CD1c-positive myeloid dendritic cell (primary cell): ENCODE data around the gene UBL4B.
"Not testable (repeated sequence)": the region's sequence is repeated elsewhere in the genome, so short reads cannot be mapped to it uniquely, and the experiment has no call there.

Source experiments
- DNase-seq: peaks from one replicate; pipeline ENCODE4 v3.0.0-alpha.2; 2016; ENCODE audit errors: extremely low spot score

UBL4B gene, protein sequence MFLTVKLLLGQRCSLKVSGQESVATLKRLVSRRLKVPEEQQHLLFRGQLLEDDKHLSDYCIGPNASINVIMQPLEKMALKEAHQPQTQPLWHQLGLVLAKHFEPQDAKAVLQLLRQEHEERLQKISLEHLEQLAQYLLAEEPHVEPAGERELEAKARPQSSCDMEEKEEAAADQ

DNA sequence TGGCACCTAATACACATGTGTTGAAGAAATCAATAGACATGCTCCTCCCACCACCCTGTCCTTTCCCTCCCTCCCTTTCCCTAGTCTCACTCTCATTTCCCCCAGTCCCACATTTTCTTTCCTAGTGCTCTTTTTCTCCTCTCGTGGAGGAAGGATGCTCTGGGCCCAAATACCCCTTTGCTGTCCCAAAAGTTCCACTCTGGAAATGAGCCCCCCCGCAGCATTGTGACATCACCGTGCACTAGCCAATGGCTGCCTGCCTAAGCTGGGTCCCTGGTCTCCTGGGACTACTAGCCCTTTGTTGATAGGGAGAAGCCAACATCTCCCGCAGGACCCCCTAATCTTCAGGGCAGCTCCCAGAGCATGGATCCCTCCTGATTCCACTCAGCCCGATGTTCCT lies at the start of gene UBL4B:
Gene UBL4B (plus strand): TSS at position 301 of the 400 bp plus-strand sequence. CDS start 92 bp downstream, at position 393.
- no peak for DNase-seq

DNA sequence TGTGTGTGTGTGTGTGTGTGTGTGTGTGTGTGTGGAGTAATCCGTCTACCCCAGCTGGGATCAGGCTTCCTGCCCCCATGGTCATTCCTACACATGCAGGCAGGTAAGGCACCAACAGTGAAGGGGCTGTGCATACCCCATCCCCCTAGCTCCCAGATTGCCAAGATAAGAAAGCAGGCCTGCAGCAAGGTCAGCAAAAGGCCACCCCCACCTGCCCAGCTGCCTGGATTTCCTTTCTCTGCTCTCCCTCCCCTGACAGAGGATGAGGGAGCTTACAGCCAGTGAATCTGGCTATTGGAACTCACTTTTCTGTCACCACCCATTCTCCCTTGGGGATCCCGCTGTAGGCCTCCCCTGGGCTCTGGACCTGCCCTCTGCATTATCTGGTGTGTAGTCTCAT lies 49.6 kb upstream of the UBL4B start:
- DNase-seq = no peak

DNA sequence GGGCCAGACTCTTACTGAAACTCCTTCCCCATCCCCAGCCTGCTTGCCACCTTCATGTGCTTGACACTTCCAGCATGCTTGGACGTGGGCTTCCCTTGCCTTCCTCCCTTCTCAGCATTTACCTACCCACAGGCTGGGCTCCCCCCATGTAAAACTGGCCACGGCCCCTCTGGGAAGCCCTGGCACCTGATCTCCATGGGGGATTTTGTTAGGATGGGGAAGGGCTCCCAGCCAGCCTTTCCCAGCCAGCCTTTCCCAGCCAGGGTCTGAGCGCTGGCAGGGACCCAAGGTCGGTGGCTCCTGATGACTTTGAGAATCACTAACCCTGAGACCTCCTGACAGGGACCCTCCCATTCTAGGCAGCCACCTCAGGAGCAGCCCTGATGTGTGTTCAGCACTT lies 48.5 kb upstream of the UBL4B start:
- DNase-seq = no peak

DNA sequence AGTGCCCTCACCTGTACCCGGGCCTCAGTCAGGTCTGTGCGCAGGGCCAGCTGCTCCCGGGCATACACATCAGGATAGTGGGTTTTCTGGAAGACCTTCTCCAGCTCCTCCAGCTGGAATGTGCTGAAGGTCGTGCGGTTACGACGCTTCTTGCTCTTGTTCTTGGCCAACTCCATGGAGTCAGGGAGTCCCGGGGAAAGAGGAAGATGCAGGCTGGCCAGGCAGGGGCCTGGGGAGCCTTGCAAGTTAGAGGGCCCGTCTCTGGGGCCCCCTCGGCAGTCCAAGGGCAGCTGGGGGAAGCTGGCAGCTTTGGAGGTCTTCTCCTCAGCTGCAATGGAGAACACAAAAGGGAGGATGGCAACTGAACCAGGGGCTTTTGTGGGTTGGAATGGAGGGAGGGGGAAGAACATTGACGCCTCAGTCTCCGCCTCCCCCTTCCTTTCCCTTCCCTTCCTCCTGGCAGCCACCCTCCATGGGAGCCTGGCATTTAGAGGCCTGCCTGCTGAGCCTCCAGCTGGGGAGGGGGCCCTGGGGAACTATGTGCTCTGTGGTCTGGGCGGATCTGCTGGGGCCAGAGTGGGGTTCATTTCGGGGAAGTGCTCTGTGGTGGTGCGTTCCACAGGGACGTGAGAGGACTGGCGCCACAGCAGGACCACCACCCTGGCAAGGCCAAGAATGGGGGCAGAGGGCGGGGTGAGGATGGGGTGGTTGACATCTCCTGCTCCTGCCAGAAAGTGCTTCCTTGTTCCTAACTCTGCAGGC lies 47.5 kb upstream of the UBL4B start:
- DNase-seq = no peak

DNA sequence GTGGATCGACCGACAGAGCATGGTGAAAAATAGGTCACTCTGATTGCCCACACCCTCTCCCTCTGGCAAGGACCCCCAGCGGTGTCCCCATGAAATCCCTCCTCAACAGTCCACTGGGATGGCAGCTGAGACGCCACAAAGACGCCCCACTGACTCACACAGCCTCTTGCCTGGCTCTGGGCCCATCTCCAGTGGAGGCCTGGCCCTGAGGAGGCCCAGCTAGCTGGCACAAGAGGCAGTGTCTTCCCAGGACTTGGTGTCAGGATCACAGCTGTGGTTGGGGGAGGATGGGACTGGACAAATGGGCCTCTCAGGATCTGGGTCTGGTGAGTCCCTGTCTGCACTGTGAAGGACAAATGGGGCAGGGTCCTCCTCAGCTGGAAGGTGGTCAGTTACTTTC lies 46.4 kb upstream of the UBL4B start:
- DNase-seq = no peak

DNA sequence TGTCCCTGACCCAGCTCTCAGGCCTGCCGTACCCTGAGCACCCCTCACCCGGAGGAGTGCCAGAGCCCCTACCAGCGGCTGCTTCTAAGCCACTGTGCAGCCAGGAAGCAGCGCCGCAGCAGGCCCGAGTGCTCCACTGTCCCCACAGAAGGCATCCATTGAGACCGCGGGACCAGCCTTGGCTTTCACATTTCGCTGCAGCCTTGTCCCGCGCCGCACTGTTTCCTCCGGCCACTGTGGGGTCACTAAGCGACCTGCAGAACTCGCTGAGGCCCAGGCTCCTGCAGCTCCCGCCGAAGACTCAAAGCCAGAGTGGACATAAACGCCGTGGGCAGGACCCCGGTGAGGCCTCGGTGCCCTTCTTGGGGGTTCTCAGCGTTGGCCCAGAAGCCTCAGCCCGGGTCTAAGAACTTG lies 44.8 kb upstream of the UBL4B start:
- DNase-seq = no peak

DNA sequence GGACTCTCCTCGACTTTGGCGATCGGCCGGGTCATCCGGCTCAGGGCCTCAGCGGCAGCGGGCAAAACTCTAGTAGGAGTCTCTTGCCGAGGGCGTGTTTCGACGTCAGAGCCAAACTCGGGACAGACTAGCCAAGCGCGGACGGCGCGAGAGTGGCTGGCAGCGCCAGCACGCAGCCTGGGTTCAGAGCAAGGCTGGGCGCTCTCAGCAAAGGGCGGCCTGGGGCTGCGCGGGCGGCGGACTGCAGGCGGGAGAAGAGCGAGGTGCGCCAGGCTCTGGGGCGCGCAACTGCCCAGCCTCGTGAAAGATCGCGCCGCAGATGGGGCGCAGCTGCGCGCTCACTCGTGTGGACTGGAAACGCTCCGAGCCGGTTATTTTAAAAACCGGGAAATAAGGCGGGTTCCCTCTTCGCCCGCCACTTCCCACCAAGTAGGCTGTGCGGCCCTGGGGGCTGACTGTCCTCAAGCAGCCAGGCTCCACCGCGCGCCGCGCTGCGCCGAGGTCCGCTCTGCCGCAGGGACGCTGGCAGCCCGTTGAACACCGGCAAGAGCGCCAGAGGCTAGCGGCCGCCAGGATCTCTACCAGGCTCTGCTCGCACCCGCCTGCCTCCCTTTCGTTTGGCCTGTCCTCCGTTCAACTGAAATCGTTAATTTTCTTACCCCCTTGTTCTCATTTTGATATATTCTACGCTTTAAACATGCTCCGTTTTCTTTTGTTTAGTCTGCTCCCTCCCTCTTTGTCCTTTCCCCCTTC lies 44.2 kb upstream of the UBL4B start:
- DNase-seq = peak; percentile 28

DNA sequence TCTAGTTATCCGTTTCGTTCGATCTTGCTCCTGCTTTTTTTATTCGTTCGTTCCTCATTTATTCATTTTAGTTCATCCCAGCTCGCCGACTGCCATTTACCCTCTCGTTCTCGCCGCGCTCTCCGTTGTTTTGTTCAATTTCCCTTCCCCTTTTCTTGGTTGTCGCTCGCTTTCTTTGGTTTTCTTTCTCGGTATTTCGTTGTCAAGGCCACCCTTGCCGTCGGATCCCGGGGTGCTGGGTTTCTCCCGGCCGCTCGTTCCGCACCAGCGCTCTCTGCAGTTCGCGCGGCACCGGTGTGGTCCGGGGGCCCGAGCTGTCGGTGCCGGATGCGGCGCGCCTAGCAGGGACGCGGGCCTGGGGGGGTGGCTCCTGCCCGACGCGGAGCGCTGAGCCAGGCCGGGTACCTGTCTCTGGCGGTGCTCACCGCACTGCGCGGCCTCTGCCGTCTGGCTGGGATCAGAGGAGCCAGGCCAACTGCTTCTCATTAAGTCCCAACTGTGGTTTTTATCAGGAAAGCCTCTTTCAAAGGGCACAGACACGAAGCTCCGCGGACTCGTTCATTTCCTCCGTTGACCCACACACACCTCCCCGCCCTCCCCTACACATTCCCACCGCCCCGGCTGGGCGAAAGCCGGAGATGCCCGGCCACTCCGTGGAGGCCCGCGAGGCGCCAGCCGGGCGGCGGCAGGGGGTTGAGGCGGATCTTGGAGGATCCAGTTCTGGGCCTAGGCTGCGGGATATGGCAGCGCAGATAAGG lies 43.4 kb upstream of the UBL4B start:
- DNase-seq = peak; percentile 25

DNA sequence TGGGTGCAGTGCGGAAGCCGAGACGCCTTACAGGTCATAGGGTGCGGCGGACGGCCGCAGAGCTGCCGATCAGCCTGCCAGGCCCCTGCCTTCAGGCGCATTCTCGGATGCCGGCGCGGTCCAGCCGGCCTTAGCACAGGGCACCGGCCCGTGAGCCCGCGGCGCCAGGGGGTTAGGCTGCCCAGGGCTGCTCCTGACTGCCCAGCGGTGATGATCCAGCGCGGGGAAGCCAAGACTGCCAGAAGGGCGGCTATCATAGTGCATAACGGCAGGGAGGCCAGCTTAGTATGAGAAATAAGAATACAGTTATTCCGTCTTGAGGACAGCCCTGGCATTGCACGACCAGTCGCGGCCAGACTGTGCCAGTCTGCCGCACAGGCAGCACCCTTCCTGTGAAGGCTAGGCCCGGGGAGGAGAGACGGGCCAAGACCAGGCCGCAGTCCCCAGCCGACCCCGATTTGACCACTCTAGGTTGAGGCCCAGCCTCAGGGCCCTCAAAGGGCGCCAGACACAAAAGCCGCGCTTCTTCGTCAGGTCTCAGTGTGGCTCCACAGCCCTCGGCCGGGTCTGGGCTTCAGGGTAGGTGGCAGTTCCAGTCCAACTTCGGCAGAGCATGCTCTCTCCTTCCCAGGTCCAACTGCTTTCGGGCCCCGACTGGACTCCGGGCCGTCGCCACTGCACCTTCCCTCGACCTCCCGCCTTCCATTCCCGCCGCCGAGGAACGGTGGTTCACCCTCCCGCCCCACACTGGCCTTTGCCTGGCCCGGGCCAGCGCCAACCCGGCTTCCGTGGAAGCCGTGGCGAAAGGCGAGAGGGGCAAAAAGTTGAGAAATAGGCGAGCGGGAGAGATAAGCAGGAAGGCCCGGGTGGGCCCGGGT lies 42.6 kb upstream of the UBL4B start:
- no peak for DNase-seq

DNA sequence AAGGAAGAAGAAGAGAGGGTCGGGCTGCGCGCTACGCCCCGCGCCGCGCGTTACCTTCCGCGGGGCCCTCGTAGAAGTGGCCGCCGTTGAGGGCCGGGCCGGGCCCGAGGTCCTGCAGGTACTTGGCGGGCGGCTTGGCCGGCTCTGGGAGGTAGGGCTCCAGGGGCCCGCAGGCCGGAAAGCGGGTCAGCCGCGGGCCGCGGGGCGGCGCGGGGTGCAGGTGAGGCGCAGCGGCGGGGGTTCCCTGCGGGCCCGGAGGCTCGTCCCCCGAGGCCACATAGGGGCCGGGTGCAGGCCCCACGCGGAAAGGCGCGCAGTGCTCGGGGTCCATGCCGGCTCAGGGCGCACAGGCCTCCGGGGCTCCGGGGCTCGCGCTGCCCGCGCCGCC lies 42.0 kb upstream of the UBL4B start:
- DNase-seq = no peak

DNA sequence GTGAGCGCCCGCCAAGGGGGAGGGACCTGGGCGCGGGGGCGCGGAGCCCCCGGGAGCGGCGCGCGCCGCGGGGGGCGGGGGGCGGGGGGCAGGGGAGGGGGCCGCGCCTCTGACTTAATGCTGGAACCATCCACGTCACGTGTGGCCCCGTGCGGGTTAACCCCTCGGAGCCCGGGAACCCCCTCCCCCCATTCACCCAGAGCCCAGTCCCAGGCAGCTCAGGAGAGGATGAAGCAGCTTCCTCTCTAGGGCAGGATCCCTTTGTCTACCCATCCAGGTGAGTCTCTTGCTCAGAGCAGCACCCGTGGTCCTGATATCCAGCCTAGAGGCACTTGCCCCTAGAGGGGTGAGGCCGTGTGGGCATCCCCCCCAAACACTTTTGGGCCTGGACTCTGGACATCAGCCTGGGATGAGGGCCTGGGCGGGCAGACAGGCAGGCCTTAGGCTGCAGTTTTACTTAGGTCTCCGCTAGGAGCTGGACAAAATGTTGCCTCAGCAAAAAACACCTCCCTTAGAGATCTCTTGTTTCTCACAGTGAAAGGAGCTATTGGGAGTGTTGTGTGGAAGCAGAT lies 41.5 kb upstream of the UBL4B start, which contains the start of gene ALX3:
Gene ALX3 (minus strand): TSS at position 2 of the 572 bp plus-strand sequence. CDS start 60 bp downstream, outside the sequence.
- no peak for DNase-seq

DNA sequence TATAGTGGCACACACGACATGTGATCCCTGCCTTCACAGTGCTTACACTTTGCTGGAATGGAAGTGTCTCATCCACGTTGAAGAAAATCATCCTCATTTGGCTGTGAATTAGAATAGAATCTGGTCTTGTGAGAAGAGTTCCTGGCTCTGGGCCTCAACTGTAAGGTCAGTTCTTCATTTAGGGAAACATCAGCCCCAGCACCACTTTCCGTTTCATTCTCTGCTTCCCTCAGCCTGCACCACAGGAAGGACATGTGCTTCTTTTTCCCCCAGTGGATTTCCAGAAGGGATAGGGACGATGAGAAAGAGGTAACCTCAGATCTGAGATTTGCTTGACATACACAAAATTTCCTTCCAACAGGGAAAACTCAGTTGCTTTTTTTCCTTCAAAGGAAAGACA lies 38.1 kb upstream of the UBL4B start:
- no peak for DNase-seq

DNA sequence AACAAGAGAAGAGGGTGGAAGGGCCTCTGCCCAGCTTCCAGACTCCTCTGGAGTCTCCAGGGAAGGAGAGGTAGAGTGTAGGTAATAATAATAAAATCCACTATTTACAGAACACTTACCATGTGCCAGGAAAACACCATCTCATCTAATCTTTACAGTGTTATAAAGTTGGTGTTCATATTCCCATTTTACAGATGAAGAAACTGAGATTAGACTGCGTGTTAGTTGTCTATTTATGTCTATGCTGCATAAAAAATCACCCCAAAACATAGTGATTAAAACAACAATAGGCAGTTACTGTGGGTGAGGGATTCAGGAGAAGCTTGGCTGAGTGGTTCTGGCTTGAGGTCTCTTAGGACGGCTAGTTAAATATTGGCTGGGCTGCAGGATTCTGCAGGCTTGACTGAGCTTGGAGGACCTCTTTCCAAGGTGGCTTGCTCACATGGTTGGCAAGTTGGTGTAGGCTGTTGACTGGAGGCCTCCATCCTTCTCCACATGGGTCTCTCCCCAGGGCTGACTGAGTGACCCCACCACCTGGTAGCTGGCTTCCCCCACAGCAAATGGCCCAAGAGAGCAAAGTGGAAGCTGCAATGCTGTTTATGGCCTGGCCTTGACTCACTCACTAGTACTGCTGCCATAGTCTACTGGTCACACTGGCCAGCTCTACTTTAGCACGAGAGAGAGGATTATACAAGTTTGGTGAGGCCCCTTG lies 35.3 kb upstream of the UBL4B start:
- DNase-seq = no peak

DNA sequence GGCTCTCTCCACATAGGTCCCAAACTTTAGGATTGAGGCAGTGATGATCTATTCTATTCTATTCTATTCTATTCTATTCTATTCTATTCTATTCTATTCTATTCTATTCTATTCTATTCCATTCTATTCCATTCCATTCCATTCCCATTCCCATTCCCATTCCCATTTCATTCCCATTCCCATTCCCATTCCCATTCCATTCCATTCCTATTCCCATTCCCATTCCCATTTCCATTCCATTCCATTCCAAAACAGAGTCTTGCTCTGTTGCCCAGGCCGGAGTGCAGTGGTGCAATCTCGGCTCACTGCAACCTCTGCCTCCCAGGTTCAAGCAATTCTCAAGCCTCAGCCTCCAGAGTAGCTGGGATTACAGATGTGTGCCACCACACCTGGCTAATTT lies 32.2 kb upstream of the UBL4B start:
- DNase-seq = not testable (repeated sequence)

DNA sequence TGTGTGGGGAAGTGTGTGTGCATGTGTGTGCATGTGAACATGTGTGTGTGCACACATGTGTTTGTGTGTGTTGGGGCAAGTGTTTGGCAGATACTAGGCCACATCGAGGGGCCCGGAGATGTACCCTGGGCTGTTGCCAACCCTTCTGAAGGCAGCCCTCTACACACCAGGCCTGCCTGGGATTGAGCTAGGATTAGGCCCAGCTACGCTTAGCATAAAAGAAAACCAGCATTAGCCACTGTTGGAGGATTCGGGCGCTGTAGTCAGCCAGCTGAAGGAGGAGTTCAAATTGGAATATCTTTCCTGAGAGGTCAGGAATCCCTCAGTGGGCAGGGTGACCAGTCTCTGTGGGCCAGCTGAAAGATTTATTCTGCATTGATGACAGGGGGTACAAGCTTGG lies 31.2 kb upstream of the UBL4B start:
- DNase-seq = no peak

DNA sequence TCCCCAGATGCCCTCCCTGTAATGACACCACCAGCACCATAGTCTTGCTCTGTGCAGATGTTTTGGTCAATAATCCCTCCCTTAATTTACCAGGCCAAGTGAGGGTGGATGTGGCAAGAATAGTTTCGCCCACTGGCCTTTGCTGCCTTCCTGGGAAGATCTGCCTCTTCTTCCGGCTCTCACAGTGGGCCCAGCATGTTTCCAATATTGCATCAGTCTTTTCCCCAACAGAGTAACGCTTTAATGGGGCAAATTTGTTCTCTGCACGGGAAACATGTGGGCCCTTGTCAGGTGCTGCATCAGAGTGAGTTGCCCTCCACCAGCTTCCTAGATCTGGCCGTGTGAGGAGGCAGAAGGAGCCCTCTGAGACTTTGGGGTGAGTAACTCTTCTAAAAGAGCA lies 29.8 kb upstream of the UBL4B start:
- DNase-seq = no peak

DNA sequence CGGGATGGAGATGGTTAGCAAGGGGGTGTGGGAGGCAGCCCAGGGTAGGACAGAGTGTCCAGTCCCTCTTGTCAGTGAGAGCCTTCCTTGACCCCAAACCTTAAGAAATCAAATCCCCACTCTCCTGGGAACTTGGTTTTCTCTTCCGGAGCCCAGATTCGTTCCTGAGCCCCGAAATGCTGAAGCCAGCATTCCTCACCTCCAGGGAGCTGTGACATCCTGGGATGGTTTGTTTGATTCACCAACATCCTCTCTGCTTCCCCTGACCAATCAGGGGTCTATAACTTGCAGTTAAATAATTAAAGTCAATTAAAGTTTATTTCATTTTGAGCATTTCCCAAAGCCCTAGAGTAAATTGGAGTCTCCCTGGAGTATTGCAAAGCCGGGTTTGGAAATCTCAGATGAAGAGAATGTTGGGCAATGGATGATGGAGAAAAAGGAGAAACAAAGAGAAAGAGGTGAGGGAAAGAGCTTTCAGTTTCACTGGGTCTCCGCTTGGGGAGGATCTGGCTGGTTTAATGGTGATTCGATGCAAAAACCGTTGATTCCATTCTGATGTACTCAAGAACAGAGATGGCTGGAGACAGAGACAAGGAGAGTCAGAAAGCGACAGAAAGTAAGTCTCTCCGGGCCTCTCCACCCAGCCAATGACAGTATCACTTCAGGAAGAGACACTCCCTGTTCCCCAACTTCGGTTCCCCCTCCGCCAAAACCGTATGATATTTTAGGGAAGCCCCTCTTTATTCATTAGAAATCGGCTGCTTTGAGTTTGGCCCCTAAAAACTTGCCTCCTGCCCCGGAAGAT lies 29.0 kb upstream of the UBL4B start:
- DNase-seq = peak; percentile 38

DNA sequence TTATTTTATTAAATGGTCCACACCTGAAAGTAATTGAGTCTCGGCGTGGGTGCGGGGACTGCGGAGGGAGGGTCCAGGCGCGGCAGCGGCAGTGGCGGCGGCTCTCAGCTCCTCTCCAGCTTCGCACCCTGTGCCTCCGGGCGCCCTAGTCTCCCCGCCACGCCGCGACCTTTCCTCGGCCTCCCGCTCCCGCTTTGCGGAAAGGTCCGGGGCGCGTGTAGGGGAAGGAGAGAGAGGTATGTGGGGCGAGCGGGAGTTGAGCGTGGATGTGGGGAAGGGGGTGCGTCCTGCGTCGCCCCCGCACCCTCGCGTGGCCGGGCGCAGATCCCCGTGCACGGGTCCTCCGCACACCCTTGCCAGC lies 28.4 kb upstream of the UBL4B start:
- peak; percentile 16 for DNase-seq
